ENCODE data around the gene CDH23.

Gene CDH23

GRCh38 chr10:71726580-71727104 is 329.9 kb downstream of the CDH23 start:
- H3K4me3 ChIP-seq (ENCODE audit: low read depth, low read length) = no peak overlapping the region
- DNase-seq (ENCODE audit: low read depth) = no peak

GRCh38 chr10:71727105-71727737 is 330.5 kb downstream of the CDH23 start:
- no peak overlapping the region for H3K4me3 ChIP-seq (ENCODE audit: low read depth, low read length)
- DNase-seq (ENCODE audit: low read depth) = no peak

- H3K4me3 ChIP-seq (ENCODE audit: low read depth, low read length) = no peak overlapping the region
- no peak for DNase-seq (ENCODE audit: low read depth)
Measured at GRCh38 chr10:71727738-71728737, 331.3 kb downstream of the CDH23 start.

- no peak overlapping the region for H3K4me3 ChIP-seq (ENCODE audit: low read depth, low read length)
- DNase-seq (ENCODE audit: low read depth) = no peak
Measured at GRCh38 chr10:71729161-71729636, 332.5 kb downstream of the CDH23 start.

- H3K4me3 ChIP-seq (ENCODE audit: low read depth, low read length) = no peak overlapping the region
- no peak for DNase-seq (ENCODE audit: low read depth)
Measured at GRCh38 chr10:71731791-71732190, 335.1 kb downstream of the CDH23 start.

- H3K4me3 ChIP-seq (ENCODE audit: low read depth, low read length) = no peak overlapping the region
- no peak for DNase-seq (ENCODE audit: low read depth)
Measured at GRCh38 chr10:71734797-71735196, 338.1 kb downstream of the CDH23 start.

GRCh38 chr10:71735709-71736569 is 339.2 kb downstream of the CDH23 start:
- DNase-seq (ENCODE audit: low read depth) = no peak
- H3K4me3 ChIP-seq (ENCODE audit: low read depth, low read length) = no peak overlapping the region

- no peak overlapping the region for H3K4me3 ChIP-seq (ENCODE audit: low read depth, low read length)
- no peak for DNase-seq (ENCODE audit: low read depth)
Measured at GRCh38 chr10:71736570-71736952, 339.8 kb downstream of the CDH23 start.

- no peak for DNase-seq (ENCODE audit: low read depth)
- H3K4me3 ChIP-seq (ENCODE audit: low read depth, low read length) = no peak overlapping the region
Measured at GRCh38 chr10:71737001-71737833, 340.5 kb downstream of the CDH23 start.

- DNase-seq (ENCODE audit: low read depth) = no peak
- no peak overlapping the region for H3K4me3 ChIP-seq (ENCODE audit: low read depth, low read length)
Measured at GRCh38 chr10:71737834-71738197, 341.1 kb downstream of the CDH23 start.

GRCh38 chr10:71739358-71739900 is 342.7 kb downstream of the CDH23 start:
- no peak for DNase-seq (ENCODE audit: low read depth)
- H3K4me3 ChIP-seq (ENCODE audit: low read depth, low read length) = no peak overlapping the region

GRCh38 chr10:71740069-71740653 is 343.4 kb downstream of the CDH23 start:
- no peak for DNase-seq (ENCODE audit: low read depth)
- H3K4me3 ChIP-seq (ENCODE audit: low read depth, low read length) = no peak overlapping the region

GRCh38 chr10:71741029-71741428 is 344.3 kb downstream of the CDH23 start:
- no peak for DNase-seq (ENCODE audit: low read depth)
- no peak overlapping the region for H3K4me3 ChIP-seq (ENCODE audit: low read depth, low read length)

GRCh38 chr10:71741671-71742070 is 345.0 kb downstream of the CDH23 start:
- no peak overlapping the region for H3K4me3 ChIP-seq (ENCODE audit: low read depth, low read length)
- no peak for DNase-seq (ENCODE audit: low read depth)

GRCh38 chr10:71742301-71743088 is 345.8 kb downstream of the CDH23 start:
- no peak for DNase-seq (ENCODE audit: low read depth)

GRCh38 chr10:71743089-71743838 is 346.5 kb downstream of the CDH23 start:
- H3K4me3 ChIP-seq (ENCODE audit: low read depth, low read length) = no peak overlapping the region
- DNase-seq (ENCODE audit: low read depth) = no peak

More at GRCh38 chr10:71742301-71743088, 345.8 kb downstream of the CDH23 start:
- H3K4me3 ChIP-seq (ENCODE audit: low read depth, low read length) = no peak overlapping the region

GRCh38 chr10:71743866-71744265 is 347.1 kb downstream of the CDH23 start:
- no peak for DNase-seq (ENCODE audit: low read depth)
- H3K4me3 ChIP-seq (ENCODE audit: low read depth, low read length) = no peak overlapping the region

All from skeletal muscle cell (primary cell).